NCI-H2171 (cell line): Measurements from ENCODE around the gene NRXN2.

Experiments used
- DNase-seq: peaks from one replicate; lab custom pipeline; 2025; lab: John Stamatoyannopoulos, UW

The NRXN2 gene

GRCh38 chr11:64590763-64591221, 132.2 kb downstream of the NRXN2 start, which contains the start of gene SLC22A12:
SLC22A12 (plus strand) TSS chr11:64591220; CDS start chr11:64591557, 337 bp downstream.
- no peak for DNase-seq

- no peak for DNase-seq
Measured at GRCh38 chr11:64588701-64589100, 134.3 kb downstream of the NRXN2 start.

- DNase-seq, result no peak
Measured at GRCh38 chr11:64586366-64586765, 136.6 kb downstream of the NRXN2 start.

GRCh38 chr11:64585150-64585549, 137.8 kb downstream of the NRXN2 start:
- no peak for DNase-seq

- no peak for DNase-seq
Measured at GRCh38 chr11:64583296-64584262, 139.4 kb downstream of the NRXN2 start.

GRCh38 chr11:64582885-64583284, 140.1 kb downstream of the NRXN2 start:
- no peak for DNase-seq

- no peak for DNase-seq
Measured at GRCh38 chr11:64581057-64581523, 141.9 kb downstream of the NRXN2 start.

GRCh38 chr11:64580412-64580811, 142.6 kb downstream of the NRXN2 start:
- no peak for DNase-seq

- no peak for DNase-seq
Measured at GRCh38 chr11:64577202-64577601, 145.8 kb downstream of the NRXN2 start.

- no peak for DNase-seq
Measured at GRCh38 chr11:64572143-64572542, 150.9 kb downstream of the NRXN2 start.

- DNase-seq, result peak; percentile 52
Measured at GRCh38 chr11:64571410-64572091, 151.4 kb downstream of the NRXN2 start.

GRCh38 chr11:64571050-64571409, 152.0 kb downstream of the NRXN2 start:
- no peak for DNase-seq

- no peak for DNase-seq
Measured at GRCh38 chr11:64570341-64570740, 152.7 kb downstream of the NRXN2 start.

- peak; percentile 52 for DNase-seq
Measured at GRCh38 chr11:64569300-64569970, 153.6 kb downstream of the NRXN2 start.

GRCh38 chr11:64568584-64569140, 154.3 kb downstream of the NRXN2 start:
- DNase-seq, result no peak

GRCh38 chr11:64568041-64568571, 154.9 kb downstream of the NRXN2 start:
- DNase-seq, result no peak

GRCh38 chr11:64566915-64567891, 155.8 kb downstream of the NRXN2 start:
- DNase-seq, result no peak

GRCh38 chr11:64566042-64566914, 156.7 kb downstream of the NRXN2 start:
- peak; percentile 82 for DNase-seq
